PC-3 (cell line): ENCODE data around the gene CAMTA1. TPM values are rescaled to one million over a fixed set of nuclear protein-coding genes. Genes with fewer than 3 reads are reported as not detected.

Experiments used
- ATAC-seq: fragments of 200-7000 bp; cut with Tn5 transposase; 2 replicates; pipeline ENCODE4 v1.9.1; 2020; ENCODE audit warnings: mild to moderate bottlenecking, moderate library complexity
- BruUV-seq: library from RNA; stranded (reverse); fragments of 400-500 nt; replicated peaks from 2 replicates; lab custom pipeline; 2021; lab: Mats Ljungman, UMichigan
- CTCF ChIA-PET: fragments of 300-600 bp; sonication (Branson Sonifier 250); formaldehyde crosslinking; loops from one replicate; lab custom pipeline; 2022; ENCODE audit warnings: antibody characterized with exemption; lab: Charles Lee
- POLR2A ChIA-PET: fragments of 300-600 bp; sonication (Branson Sonifier 250); formaldehyde crosslinking; loops from one replicate; lab custom pipeline; 2022; ENCODE audit warnings: antibody characterized with exemption; ENCODE audit not compliant: unreplicated experiment; lab: Charles Lee
- DNase-seq: peaks from one replicate; pipeline ENCODE4 v3.0.0-alpha.2; 2015
- H2AFZ ChIP-seq: fragments of 300-600 bp; sonication (generic); 2 replicates; pipeline ENCODE4 v1.6.0; 2016; ENCODE audit warnings: antibody characterized with exemption, low read length
- H3F3A ChIP-seq: fragments of 300-600 bp; sonication (generic); one replicate; pipeline ENCODE4 v1.6.0; 2017; ENCODE audit warnings: antibody characterized with exemption, low read length, control low read depth, mild to moderate bottlenecking; ENCODE audit not compliant: unreplicated experiment
- H3K27ac ChIP-seq: fragments of 300-600 bp; sonication (generic); 2 replicates; pipeline ENCODE4 v1.5.1; 2016; ENCODE audit warnings: mild to moderate bottlenecking, low read length
- H3K27me3 ChIP-seq: fragments of 300-600 bp; sonication (generic); 2 replicates; pipeline ENCODE4 v1.6.1; 2016; ENCODE audit warnings: low read length, mixed read lengths
- H3K36me3 ChIP-seq: fragments of 300-600 bp; sonication (generic); 2 replicates; pipeline ENCODE4 v1.6.1; 2016; ENCODE audit warnings: low read depth, mixed run types, low read length, mixed read lengths
- H3K4me1 ChIP-seq: fragments of 300-600 bp; sonication (generic); 2 replicates; pipeline ENCODE4 v1.5.1; 2016; ENCODE audit warnings: low read length; ENCODE audit not compliant: insufficient read depth
- H3K4me2 ChIP-seq: fragments of 300-600 bp; sonication (generic); 2 replicates; pipeline ENCODE4 v1.6.0; 2016; ENCODE audit warnings: low read length
- H3K4me3 ChIP-seq: fragments of 300-600 bp; sonication (generic); 2 replicates; pipeline ENCODE4 v1.5.1; 2016; ENCODE audit warnings: mild to moderate bottlenecking, low read length, mixed read lengths
- H3K79me2 ChIP-seq: fragments of 300-600 bp; sonication (generic); 2 replicates; pipeline ENCODE4 v1.6.1; 2017; ENCODE audit warnings: low read length, mixed read lengths
- H3K9ac ChIP-seq: fragments of 300-600 bp; sonication (generic); 2 replicates; pipeline ENCODE4 v1.6.0; 2016; ENCODE audit warnings: mild to moderate bottlenecking, low read length
- H3K9me2 ChIP-seq: fragments of 300-600 bp; sonication (generic); replicated peaks from 2 replicates; pipeline ENCODE4 v1.6.1; 2016; ENCODE audit warnings: mixed run types, low read length, mixed read lengths
- H3K9me3 ChIP-seq: fragments of 300-600 bp; sonication (generic); 2 replicates; pipeline ENCODE4 v1.6.1; 2016; ENCODE audit warnings: low read length, mixed read lengths
- H4K20me1 ChIP-seq: fragments of 300-600 bp; sonication (generic); 2 replicates; pipeline ENCODE4 v1.6.1; 2016; ENCODE audit warnings: low read length, mixed read lengths
- CTCF ChIP-seq: fragments of 300-600 bp; sonication (generic); conservative IDR thresholded peaks from 2 replicates; pipeline ENCODE4 v1.5.1; 2017; ENCODE audit warnings: antibody characterized with exemption, low read depth, mild to moderate bottlenecking, low read length
- EZH2 ChIP-seq: fragments of 300-600 bp; sonication (generic); IDR thresholded peaks from one replicate; pipeline ENCODE4 v1.6.1; 2017; ENCODE audit warnings: antibody characterized with exemption, mild to moderate bottlenecking, low read length; ENCODE audit not compliant: unreplicated experiment
- EZH2phosphoT487 ChIP-seq: fragments of 300-600 bp; sonication (generic); IDR thresholded peaks from 2 replicates; pipeline ENCODE4 v1.6.1; 2018; ENCODE audit warnings: mild to moderate bottlenecking, antibody characterized with exemption, low read length, borderline replicate concordance
- intact Hi-C: fragments of 100-400 bp; cut with micrococcal nuclease; formaldehyde crosslinking; loops from 2 replicates; pipeline ENCODE4 v1.9.0; 2023
- total RNA-seq: library from RNA; depleted of rRNA; stranded (reverse); fragments of >200 nt; gene quantifications from 2 replicates; pipeline ENCODE4 v1.2.3, GENCODE V29; 2014

Gene CAMTA1
- total RNA-seq, 1 experiment from 2014 or later = 40.8 TPM

GRCh38 chr1:6906783-6907182 lies 121.5 kb downstream of the CAMTA1 start:
- no peak overlapping the region for H3K4me2 ChIP-seq
- no peaks in the 10 kb centered on the region for H3K9me2 ChIP-seq
- H3K27ac ChIP-seq = no peak overlapping the region
- H3F3A ChIP-seq = no peaks in the 10 kb centered on the region
- no peak for TF ChIP-seq EZH2phosphoT487
- TF ChIP-seq EZH2 = no peak
- no peak for TF ChIP-seq CTCF
- CTCF ChIA-PET = no interaction called here
- H3K36me3 ChIP-seq = no peaks in the 10 kb centered on the region
- no peaks in the 10 kb centered on the region for H3K4me1 ChIP-seq
- H4K20me1 ChIP-seq = no peaks in the 10 kb centered on the region
- no peak overlapping the region for H3K9ac ChIP-seq
- POLR2A ChIA-PET = no interaction called here
- DNase-seq = no peak
- BruUV-seq = no TSS peak
- no peak overlapping the region for H2AFZ ChIP-seq
- peaks cover 14% of the 10 kb centered on the region for H3K27me3 ChIP-seq
- ATAC-seq = no peak
- intact Hi-C loops = no loop called here
- H3K4me3 ChIP-seq = no peak overlapping the region
- H3K79me2 ChIP-seq = no peaks in the 10 kb centered on the region
- no peaks in the 10 kb centered on the region for H3K9me3 ChIP-seq

GRCh38 chr1:6907201-6907600 lies 121.9 kb downstream of the CAMTA1 start:
- no peak for TF ChIP-seq EZH2
- Histone ChIP-seq H3K4me3 (no peak overlapping the region), H3K9me2 (no peaks in the 10 kb centered on the region), H3K36me3 (no peaks in the 10 kb centered on the region), H3K79me2 (no peaks in the 10 kb centered on the region), H3K27me3 (peaks cover 18% of the 10 kb centered on the region), H4K20me1 (no peaks in the 10 kb centered on the region), H3K4me2 (no peak overlapping the region), H3K9ac (no peak overlapping the region), H3K4me1 (no peaks in the 10 kb centered on the region), H3K9me3 (no peaks in the 10 kb centered on the region), H3F3A (no peaks in the 10 kb centered on the region), H2AFZ (no peak overlapping the region), H3K27ac (no peak overlapping the region)
- no TSS peak for BruUV-seq
- intact Hi-C loops = no loop called here
- DNase-seq (no peak), ATAC-seq (no peak)
- ChIA-PET CTCF (no interaction called here), POLR2A (no interaction called here)

- H3K9me2 ChIP-seq = no peaks in the 10 kb centered on the region
- H3K9me3 ChIP-seq = no peaks in the 10 kb centered on the region
- no peak for ATAC-seq
- no peak overlapping the region for H3K4me2 ChIP-seq
- H3K36me3 ChIP-seq = no peaks in the 10 kb centered on the region
- no peak overlapping the region for H3K9ac ChIP-seq
- intact Hi-C loops = no loop called here
- CTCF ChIA-PET = no interaction called here
- no peaks in the 10 kb centered on the region for H4K20me1 ChIP-seq
- H3K27me3 ChIP-seq = peaks cover 20% of the 10 kb centered on the region
- no peak overlapping the region for H2AFZ ChIP-seq
- POLR2A ChIA-PET = no interaction called here
- BruUV-seq = no TSS peak
- no peaks in the 10 kb centered on the region for H3K79me2 ChIP-seq
- no peak overlapping the region for H3K4me3 ChIP-seq
- no peak overlapping the region for H3K27ac ChIP-seq
- DNase-seq = no peak
- no peaks in the 10 kb centered on the region for H3F3A ChIP-seq
- no peak for TF ChIP-seq EZH2
- TF ChIP-seq CTCF = no peak
- no peak for TF ChIP-seq EZH2phosphoT487
- no peaks in the 10 kb centered on the region for H3K4me1 ChIP-seq
Observed at GRCh38 chr1:6907676-6908434, 122.6 kb downstream of the CAMTA1 start.
